ENCODE results near the gene YY1.
"Not testable (repeated sequence)": the region's sequence is repeated elsewhere in the genome, so short reads cannot be mapped to it uniquely, and the experiment has no call there.

Gene YY1

GRCh38 chr14:100305324-100306100 is 66.6 kb downstream of the YY1 start:
- TF ChIP-seq Cebpa-rat (IDR thresholded peaks at IDR 0.05): no peak
- peaks cover 21 to 61% (median 47%) of the 10 kb centered on the region in 11 experiments for H4K20me1 ChIP-seq
- peaks cover 49 to 75% (median 66%) of the 10 kb centered on the region in 10 experiments for H3K4me1 ChIP-seq
- peak overlapping the region; percentile 78 to 97 (median 95) for H3K4me3 ChIP-seq
- no peaks in the 10 kb centered on the region for H3K27me3 ChIP-seq
- no peaks in the 10 kb centered on the region for H3K9me3 ChIP-seq (replicated peaks in 1 of 11)
- H3K27ac ChIP-seq: peak overlapping the region; percentile 67 to 98 (median 94)
- H3K4me2 ChIP-seq: peak overlapping the region; percentile 83 to 99 (median 94)
- peaks cover 0 to 30% (median 12%) of the 10 kb centered on the region in 11 experiments; a peak in 12 of 22 replicates for H3K36me3 ChIP-seq
- H3K9ac ChIP-seq: peak overlapping the region; percentile 83 to 99 (median 96)

DNA sequence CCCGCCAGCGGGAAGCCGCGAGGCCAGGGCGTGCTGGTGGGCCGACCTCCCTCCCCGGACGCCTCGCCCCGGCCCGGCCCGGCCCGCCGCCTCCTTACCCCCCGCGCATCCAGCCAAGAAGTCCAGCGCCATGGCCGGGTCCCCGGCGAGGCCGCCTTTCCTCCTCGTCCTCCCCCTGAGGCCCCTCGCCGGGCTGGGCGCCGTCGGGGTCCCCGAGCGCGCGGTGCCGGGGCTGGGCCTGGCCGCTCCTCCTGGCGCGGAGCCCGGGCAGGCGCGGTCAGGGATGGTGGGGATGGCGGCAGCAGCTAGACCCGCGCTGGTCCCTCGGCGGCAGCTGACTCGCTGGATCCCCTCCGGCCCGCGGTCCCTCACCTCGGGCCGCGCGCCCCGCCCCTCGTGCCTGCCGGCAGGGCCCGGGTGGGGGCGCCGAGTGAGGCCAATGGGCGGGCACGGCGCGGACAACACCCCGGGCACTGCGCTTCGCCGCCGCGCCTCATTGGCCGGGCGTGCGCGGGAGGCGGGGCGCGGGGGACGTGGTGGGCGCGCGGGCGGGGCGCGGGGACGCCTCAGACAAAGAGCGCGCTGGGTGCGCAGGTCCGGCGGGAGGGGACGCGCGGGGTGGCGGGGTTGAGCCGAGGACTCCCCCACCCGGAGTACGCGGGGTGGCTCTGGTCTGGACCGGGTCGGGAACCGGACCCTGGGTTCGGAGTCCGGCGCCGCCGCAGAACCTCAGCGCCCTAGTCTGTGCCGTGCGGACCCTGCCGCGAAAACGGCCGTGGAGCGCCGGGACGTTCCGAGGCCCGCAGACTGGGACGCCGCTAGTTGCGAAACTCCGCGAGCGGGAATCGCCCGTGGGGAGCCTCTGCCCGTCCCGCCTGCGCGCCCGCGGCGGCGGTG is 67.4 kb downstream of the YY1 start, which contains the start of gene SLC25A29:
SLC25A29 (minus strand) TSS at position 344 of the 897 bp plus-strand sequence; CDS start at position 132, 212 bp downstream.
- Histone ChIP-seq H4K20me1 (peaks cover 21 to 53% (median 38%) of the 10 kb centered on the region in 11 experiments), H3K4me1 (peaks cover 57 to 76% (median 69%) of the 10 kb centered on the region in 10 experiments), H3K36me3 (peaks cover 0 to 30% (median 12%) of the 10 kb centered on the region in 11 experiments; a peak in 12 of 22 replicates), H3K9ac (peak within 1 kb of the TSS; percentile 83 to 99 (median 96)), H3K9me3 (replicated peaks in 1 of 11) (no peaks in the 10 kb centered on the region), H3K27ac (peak within 1 kb of the TSS; percentile 67 to 98 (median 94)), H3K27me3 (no peaks in the 10 kb centered on the region), H3K4me3 (peak within 1 kb of the TSS; percentile 78 to 97 (median 95)), H3K4me2 (peak within 1 kb of the TSS; percentile 94 to 99 (median 97))
- TF ChIP-seq Cebpa-rat (IDR thresholded peaks at IDR 0.05): peak in 4 of 11 experiments; percentile 19 to 35 (median 30); a peak in 3 of 22 replicates

- peak overlapping the region; percentile 83 to 99 (median 96) for H3K9ac ChIP-seq
- H3K9me3 ChIP-seq (replicated peaks in 1 of 11): no peaks in the 10 kb centered on the region
- peaks cover 65 to 78% (median 75%) of the 10 kb centered on the region in 10 experiments for H3K4me1 ChIP-seq
- H3K4me3 ChIP-seq: peak overlapping the region; percentile 78 to 97 (median 95)
- H3K27me3 ChIP-seq: no peaks in the 10 kb centered on the region
- peak overlapping the region; percentile 57 to 98 (median 94) for H3K27ac ChIP-seq
- H3K36me3 ChIP-seq: peaks cover 0 to 26% (median 12%) of the 10 kb centered on the region in 11 experiments; a peak in 12 of 22 replicates
- no peak for TF ChIP-seq Cebpa-rat (IDR thresholded peaks at IDR 0.05)
- H3K4me2 ChIP-seq: peak overlapping the region; percentile 85 to 99 (median 97)
- H4K20me1 ChIP-seq: peaks cover 21 to 45% (median 33%) of the 10 kb centered on the region in 11 experiments
Observed at GRCh38 chr14:100306998-100307765, 68.2 kb downstream of the YY1 start.

DNA sequence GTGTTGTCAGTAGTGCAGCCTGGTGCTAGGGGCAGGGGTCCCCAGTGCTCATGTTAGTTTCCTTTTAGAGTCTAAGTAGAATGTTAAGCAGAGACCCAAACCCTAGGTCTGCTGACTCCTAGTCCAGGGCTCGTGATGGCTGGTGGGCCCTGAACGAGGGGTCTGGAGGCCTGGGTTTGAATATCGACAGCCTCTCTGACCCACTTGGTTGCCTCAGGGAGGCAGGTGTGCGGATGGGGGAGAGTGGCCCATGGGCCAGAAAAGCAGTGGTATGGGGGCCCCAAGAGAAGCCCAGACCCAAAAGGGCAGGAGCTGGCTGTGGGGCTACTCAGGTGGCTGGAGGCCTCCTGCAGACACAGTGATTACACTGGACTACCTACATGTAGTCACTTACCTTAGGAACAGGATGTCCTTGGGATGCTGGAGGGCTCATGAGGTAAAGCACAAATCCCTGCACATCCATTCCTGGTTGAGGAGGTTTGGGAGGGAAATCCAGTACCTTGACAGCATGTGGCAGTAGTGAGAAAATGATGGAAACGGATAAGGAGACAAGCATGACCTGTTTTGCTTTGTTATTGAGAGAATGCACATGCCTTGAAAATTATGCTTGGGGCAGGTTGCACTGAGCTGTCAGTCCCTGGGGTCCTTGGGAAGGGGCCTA is 69.0 kb downstream of the YY1 start:
- no peak for TF ChIP-seq Cebpa-rat (IDR thresholded peaks at IDR 0.05)
- Histone ChIP-seq H3K4me3 (peak overlapping the region; percentile 78 to 97 (median 95)), H3K4me2 (peak overlapping the region; percentile 85 to 99 (median 97)), H3K36me3 (peaks cover 0 to 19% (median 8%) of the 10 kb centered on the region in 11 experiments; a peak in 12 of 22 replicates), H3K27ac (peak overlapping the region in 9 of 11 experiments; percentile 85 to 98 (median 95); a peak in 18 of 22 replicates), H3K9ac (peak overlapping the region; percentile 83 to 99 (median 96)), H3K27me3 (no peaks in the 10 kb centered on the region), H3K9me3 (replicated peaks in 1 of 11) (no peaks in the 10 kb centered on the region), H4K20me1 (peaks cover 21 to 37% (median 26%) of the 10 kb centered on the region in 11 experiments), H3K4me1 (peaks cover 67 to 78% (median 75%) of the 10 kb centered on the region in 10 experiments)

GRCh38 chr14:100308427-100308792 is 69.5 kb downstream of the YY1 start:
- H3K4me1 ChIP-seq: peaks cover 63 to 78% (median 75%) of the 10 kb centered on the region in 10 experiments
- H3K36me3 ChIP-seq: peaks cover 0 to 14% (median 7%) of the 10 kb centered on the region in 11 experiments; a peak in 12 of 22 replicates
- not testable (repeated sequence) for H3K27me3 ChIP-seq; H3K9me3 ChIP-seq (replicated peaks in 1 of 11)
- peak overlapping the region in 7 of 10 experiments; percentile 7 to 97 (median 95); a peak in 6 of 20 replicates for H3K4me3 ChIP-seq
- peak overlapping the region in 7 of 11 experiments; percentile 3 to 98 (median 94); a peak in 9 of 22 replicates for H3K27ac ChIP-seq
- H3K9ac ChIP-seq: peak overlapping the region; percentile 83 to 99 (median 96); a peak in 19 of 22 replicates
- peak overlapping the region; percentile 85 to 99 (median 97) for H3K4me2 ChIP-seq
- H4K20me1 ChIP-seq: peaks cover 17 to 32% (median 21%) of the 10 kb centered on the region in 11 experiments

DNA sequence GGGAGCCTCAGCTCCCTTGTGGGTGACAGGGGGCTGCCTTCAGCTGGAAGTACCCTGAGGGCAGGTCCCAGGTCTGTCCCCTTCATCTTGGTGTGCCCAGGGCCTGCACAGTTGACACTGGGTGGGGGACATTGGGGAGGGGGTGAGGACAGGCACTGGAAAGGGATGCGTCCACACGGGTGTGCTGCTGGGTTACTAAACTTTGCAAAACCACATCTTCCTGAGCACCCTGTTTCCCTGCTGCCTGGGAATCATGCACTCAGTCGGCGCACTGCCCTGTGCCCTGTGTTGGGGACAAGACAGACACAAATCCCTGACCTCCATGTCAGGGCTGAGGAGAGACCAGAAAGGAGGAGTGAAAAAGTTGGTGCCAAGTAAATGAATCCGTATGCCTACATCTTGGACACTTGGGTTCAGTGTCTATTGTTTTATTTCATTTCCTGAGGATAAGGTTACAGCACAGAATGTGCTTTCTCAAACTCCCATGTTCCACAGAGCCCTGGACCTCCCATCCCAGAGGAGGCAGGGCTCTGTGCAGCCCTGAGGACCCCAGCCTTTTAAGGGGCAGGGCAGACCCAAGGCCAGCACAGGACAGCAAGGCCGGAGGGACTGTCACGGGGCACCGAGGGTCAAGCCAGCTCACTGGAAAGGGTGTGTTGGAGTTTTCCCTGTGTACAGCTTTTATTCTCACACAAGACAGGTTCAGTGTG is 70.2 kb downstream of the YY1 start:
- TF ChIP-seq Cebpa-rat (IDR thresholded peaks at IDR 0.05): no peak
- H3K4me1 ChIP-seq: peaks cover 55 to 73% (median 70%) of the 10 kb centered on the region in 10 experiments
- peak overlapping the region; percentile 85 to 99 (median 97) for H3K4me2 ChIP-seq
- H3K27me3 ChIP-seq: no peaks in the 10 kb centered on the region
- no peak overlapping the region for H3K4me3 ChIP-seq
- H4K20me1 ChIP-seq: peaks cover 10 to 25% (median 13%) of the 10 kb centered on the region in 11 experiments
- no peaks in the 10 kb centered on the region for H3K9me3 ChIP-seq (replicated peaks in 1 of 11)
- H3K27ac ChIP-seq: peak overlapping the region in 3 of 11 experiments; percentile 9 to 92 (median 31); a peak in 5 of 22 replicates
- peaks cover 0 to 6% (median 3%) of the 10 kb centered on the region in 11 experiments; a peak in 12 of 22 replicates for H3K36me3 ChIP-seq
- peak overlapping the region in 8 of 11 experiments; percentile 92 to 99 (median 96); a peak in 15 of 22 replicates for H3K9ac ChIP-seq

DNA sequence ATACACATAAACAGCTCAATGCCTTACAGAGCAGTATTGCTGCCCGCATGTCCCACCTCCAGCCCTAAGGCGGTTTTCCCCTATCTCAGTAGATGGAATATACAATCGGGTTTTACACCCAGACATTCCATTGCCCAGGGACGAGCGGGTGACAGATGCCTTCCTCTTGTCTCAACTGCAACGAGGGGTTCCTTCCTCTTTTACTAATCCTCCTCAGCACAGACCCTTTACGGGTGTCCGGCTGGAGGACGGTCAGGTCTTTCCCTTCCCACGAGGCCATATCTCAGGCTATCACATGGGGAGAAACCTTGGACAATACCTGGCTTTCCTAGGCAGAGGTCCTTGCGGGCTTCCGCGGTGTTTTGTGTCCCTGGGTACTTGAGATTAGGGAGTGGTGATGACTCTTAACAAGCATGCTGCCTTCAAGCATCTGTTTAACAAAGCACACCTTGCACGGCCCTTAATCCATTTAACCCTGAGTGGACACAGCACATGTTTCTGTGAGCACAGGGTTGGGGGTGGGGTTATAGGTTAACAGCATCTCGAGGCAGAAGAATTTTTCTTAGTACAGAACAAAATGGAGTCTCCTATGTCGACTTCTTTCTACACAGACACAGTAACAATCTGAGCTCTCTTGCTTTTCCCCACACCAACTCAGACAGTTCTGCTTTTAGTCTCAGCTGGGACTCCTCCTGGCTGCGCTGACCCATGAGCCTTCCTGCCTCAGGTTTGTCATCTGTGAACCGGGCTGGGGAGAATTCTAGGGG is 73.3 kb downstream of the YY1 start:
- Histone ChIP-seq H3K4me2 (peak overlapping the region; percentile 26 to 72 (median 64)), H3K27ac (peak overlapping the region in 5 of 11 experiments; percentile 21 to 51 (median 40); a peak in 7 of 22 replicates), H3K9ac (peak overlapping the region in 5 of 11 experiments; percentile 11 to 33 (median 18); a peak in 7 of 22 replicates), H3K4me1 (peaks cover 47 to 65% (median 60%) of the 10 kb centered on the region in 10 experiments), H4K20me1 (peaks cover 0 to 12% (median 0%) of the 10 kb centered on the region in 11 experiments; a peak in 2 of 22 replicates)
- not testable (repeated sequence) for H3K36me3 ChIP-seq; H3K27me3 ChIP-seq; H3K4me3 ChIP-seq; H3K9me3 ChIP-seq (replicated peaks in 1 of 11)

All from BLaER1 treated with 17β-estradiol and CSF1 and Interleukin-3, amounts not matched to agents 10 nM and 100 nM (cell line).